Activated CD4-positive, alpha-beta T cell treated with anti-CD3 and anti-CD28 coated beads, Interleukin-2, amount 10 ng/mL, durations not matched to agents 7 days and 5 days (primary cell): ENCODE results near the gene HIVEP1. TPM values are rescaled to one million over a fixed set of nuclear protein-coding genes. Genes with fewer than 3 reads are reported as not detected.

Source experiments
- CTCF ChIA-PET: fragments of 350-600 bp; sonication (Branson Sonifier 250); formaldehyde crosslinking; loops from one replicate; lab custom pipeline; 2021; ENCODE audit warnings: antibody characterized with exemption; lab: Charles Lee
- POLR2A ChIA-PET: fragments of 350-600 bp; sonication (Branson Sonifier 250); formaldehyde crosslinking; loops from one replicate; lab custom pipeline; 2021; ENCODE audit warnings: antibody characterized with exemption; lab: Charles Lee
- DNase-seq: peaks from one replicate; pipeline ENCODE4 v3.0.0-alpha.2; 2020
- H3K27ac Mint-ChIP-seq: one replicate; pipeline ENCODE4 v1.8.0; 2021; ENCODE audit warnings: mild to moderate bottlenecking, moderate library complexity, mixed read lengths
- H3K27me3 Mint-ChIP-seq: one replicate; pipeline ENCODE4 v1.8.0; 2021; ENCODE audit warnings: mixed read lengths
- H3K36me3 Mint-ChIP-seq: one replicate; pipeline ENCODE4 v1.8.0; 2021; ENCODE audit warnings: low read depth, mixed read lengths
- H3K4me1 Mint-ChIP-seq: one replicate; pipeline ENCODE4 v1.8.0; 2021; ENCODE audit warnings: mixed read lengths
- H3K4me3 Mint-ChIP-seq: one replicate; pipeline ENCODE4 v1.8.0; 2021; ENCODE audit warnings: mild to moderate bottlenecking, moderate library complexity, mixed read lengths
- H3K9me3 Mint-ChIP-seq: one replicate; pipeline ENCODE4 v1.8.0; 2021; ENCODE audit warnings: mixed read lengths
- total RNA-seq, 2 experiments: library from RNA; stranded (reverse); gene quantifications; one replicate each; pipeline ENCODE4 v1.2.3, GENCODE V29; 2021

Gene HIVEP1
- total RNA-seq, 2 experiments from 2014 or later: 24.2 to 33.0 TPM

GRCh38 chr6:12012558-12013306, 620 bp downstream of the HIVEP1 start:
- Mint-ChIP-seq H3K27ac (peak overlapping the region; percentile 99), H3K9me3 (peaks cover 16% of the 10 kb centered on the region), H3K27me3 (no peaks in the 10 kb centered on the region), H3K4me3 (peak overlapping the region; percentile 99), H3K4me1 (peaks cover 58% of the 10 kb centered on the region), H3K36me3 (peaks cover 36% of the 10 kb centered on the region)
- ChIA-PET CTCF (interaction anchor here (1.3 to 2.7 kb wide), 3 partner anchors 8 to 53 kb away, joined by 3 to 13 read pairs (median 7); no protein-coding TSS in a partner anchor), POLR2A (interaction anchor here (0.6 kb wide), 2 partner anchors 283 to 304 kb away, joined by 3 read pairs; no protein-coding TSS in a partner anchor)
- peak; percentile 73 for DNase-seq

- ChIA-PET POLR2A (interaction anchor here (0.6 kb wide), 1 partner anchor 284 kb away, joined by 3 read pairs; no protein-coding TSS in a partner anchor), CTCF (interaction anchor here (0.5 to 2.7 kb wide), 3 partner anchors 9 to 302 kb away, joined by 4 to 13 read pairs (median 7); no protein-coding TSS in a partner anchor)
- H3K9me3 Mint-ChIP-seq: peaks cover 16% of the 10 kb centered on the region
- peaks cover 53% of the 10 kb centered on the region for H3K4me1 Mint-ChIP-seq
- H3K4me3 Mint-ChIP-seq: peak overlapping the region; percentile 99
- peak overlapping the region; percentile 99 for H3K27ac Mint-ChIP-seq
- no peak for DNase-seq
- peaks cover 39% of the 10 kb centered on the region for H3K36me3 Mint-ChIP-seq
- H3K27me3 Mint-ChIP-seq: no peaks in the 10 kb centered on the region
Observed at GRCh38 chr6:12013307-12013719, 1.2 kb downstream of the HIVEP1 start.

- DNase-seq: no peak
- no peaks in the 10 kb centered on the region for H3K27me3 Mint-ChIP-seq
- peaks cover 44% of the 10 kb centered on the region for H3K36me3 Mint-ChIP-seq
- CTCF ChIA-PET: interaction anchor here (0.5 to 2.7 kb wide), 6 partner anchors 9 to 302 kb away, joined by 3 to 13 read pairs (median 4); no protein-coding TSS in a partner anchor
- H3K4me1 Mint-ChIP-seq: peaks cover 49% of the 10 kb centered on the region
- no peak overlapping the region for H3K27ac Mint-ChIP-seq
- H3K4me3 Mint-ChIP-seq: peak overlapping the region; percentile 34
- POLR2A ChIA-PET: interaction anchor here (0.6 kb wide), 1 partner anchor 102 kb away, joined by 4 read pairs; no protein-coding TSS in a partner anchor
- peaks cover 16% of the 10 kb centered on the region for H3K9me3 Mint-ChIP-seq
Observed at GRCh38 chr6:12014027-12014872, 2.1 kb downstream of the HIVEP1 start.

- Mint-ChIP-seq H3K36me3 (peaks cover 50% of the 10 kb centered on the region), H3K4me3 (no peak overlapping the region), H3K9me3 (peaks cover 16% of the 10 kb centered on the region), H3K27ac (no peak overlapping the region), H3K27me3 (no peaks in the 10 kb centered on the region), H3K4me1 (peaks cover 48% of the 10 kb centered on the region)
- ChIA-PET CTCF (interaction anchor here (0.6 to 2.7 kb wide), 5 partner anchors 8 to 51 kb away, joined by 3 to 13 read pairs (median 4); no protein-coding TSS in a partner anchor), POLR2A (no interaction called here)
- DNase-seq: no peak
Observed at GRCh38 chr6:12014873-12015149, 2.7 kb downstream of the HIVEP1 start.

GRCh38 chr6:12017263-12017662, 5.2 kb downstream of the HIVEP1 start:
- H3K36me3 Mint-ChIP-seq: peaks cover 65% of the 10 kb centered on the region
- peaks cover 18% of the 10 kb centered on the region for H3K9me3 Mint-ChIP-seq
- peak overlapping the region; percentile 74 for H3K27ac Mint-ChIP-seq
- POLR2A ChIA-PET: interaction anchor here (0.5 kb wide), 1 partner anchor 9 kb away, joined by 7 read pairs; no protein-coding TSS in a partner anchor
- H3K27me3 Mint-ChIP-seq: no peaks in the 10 kb centered on the region
- no peak overlapping the region for H3K4me3 Mint-ChIP-seq
- H3K4me1 Mint-ChIP-seq: peaks cover 49% of the 10 kb centered on the region
- DNase-seq: peak; percentile 34
- CTCF ChIA-PET: interaction anchor here (1.1 kb wide), 1 partner anchor 11 kb away, joined by 4 read pairs; no protein-coding TSS in a partner anchor

GRCh38 chr6:12017876-12018401, 5.8 kb downstream of the HIVEP1 start:
- Mint-ChIP-seq H3K27ac (peak overlapping the region; percentile 50), H3K4me3 (no peak overlapping the region), H3K36me3 (peaks cover 70% of the 10 kb centered on the region), H3K9me3 (peaks cover 18% of the 10 kb centered on the region), H3K4me1 (peaks cover 49% of the 10 kb centered on the region), H3K27me3 (no peaks in the 10 kb centered on the region)
- CTCF ChIA-PET: interaction anchor here (1.1 to 1.5 kb wide), 2 partner anchors 10 to 13 kb away, joined by 4 to 5 read pairs; no protein-coding TSS in a partner anchor
- POLR2A ChIA-PET: no interaction called here
- no peak for DNase-seq

GRCh38 chr6:12020187-12020791, 8.2 kb downstream of the HIVEP1 start:
- POLR2A ChIA-PET: no interaction called here
- peaks cover 39% of the 10 kb centered on the region for H3K4me1 Mint-ChIP-seq
- no peak overlapping the region for H3K4me3 Mint-ChIP-seq
- no peaks in the 10 kb centered on the region for H3K27me3 Mint-ChIP-seq
- H3K27ac Mint-ChIP-seq: no peak overlapping the region
- CTCF ChIA-PET: interaction anchor here (1.0 to 1.2 kb wide), 2 partner anchors 8 to 15 kb away, joined by 3 read pairs; partner anchors contain the start of gene HIVEP1
- no peak for DNase-seq
- H3K36me3 Mint-ChIP-seq: peaks cover 66% of the 10 kb centered on the region
- peaks cover 14% of the 10 kb centered on the region for H3K9me3 Mint-ChIP-seq

- ChIA-PET CTCF (interaction anchor here (1.6 to 2.4 kb wide), 2 partner anchors 8 to 16 kb away, joined by 3 to 13 read pairs; no protein-coding TSS in a partner anchor), POLR2A (no interaction called here)
- H3K9me3 Mint-ChIP-seq: peaks cover 17% of the 10 kb centered on the region
- no peaks in the 10 kb centered on the region for H3K27me3 Mint-ChIP-seq
- H3K4me3 Mint-ChIP-seq: no peak overlapping the region
- peaks cover 30% of the 10 kb centered on the region for H3K4me1 Mint-ChIP-seq
- no peak overlapping the region for H3K27ac Mint-ChIP-seq
- H3K36me3 Mint-ChIP-seq: peaks cover 62% of the 10 kb centered on the region
- no peak for DNase-seq
Observed at GRCh38 chr6:12022481-12022880, 10.4 kb downstream of the HIVEP1 start.

- Mint-ChIP-seq H3K27ac (no peak overlapping the region), H3K27me3 (no peaks in the 10 kb centered on the region), H3K36me3 (peaks cover 64% of the 10 kb centered on the region), H3K4me1 (peaks cover 32% of the 10 kb centered on the region), H3K4me3 (no peak overlapping the region), H3K9me3 (peaks cover 21% of the 10 kb centered on the region)
- DNase-seq: no peak
- POLR2A ChIA-PET: no interaction called here
- CTCF ChIA-PET: interaction anchor here (1.6 to 2.4 kb wide), 2 partner anchors 9 to 16 kb away, joined by 3 to 13 read pairs; no protein-coding TSS in a partner anchor
Observed at GRCh38 chr6:12022953-12023388, 10.9 kb downstream of the HIVEP1 start.

GRCh38 chr6:12024216-12024615, 12.1 kb downstream of the HIVEP1 start:
- Mint-ChIP-seq H3K4me1 (peaks cover 30% of the 10 kb centered on the region), H3K27ac (no peak overlapping the region), H3K27me3 (no peaks in the 10 kb centered on the region), H3K36me3 (peaks cover 68% of the 10 kb centered on the region), H3K4me3 (no peak overlapping the region), H3K9me3 (peaks cover 28% of the 10 kb centered on the region)
- no peak for DNase-seq
- CTCF ChIA-PET: no interaction called here
- POLR2A ChIA-PET: no interaction called here

GRCh38 chr6:12024699-12025434, 12.8 kb downstream of the HIVEP1 start:
- Mint-ChIP-seq H3K9me3 (peaks cover 31% of the 10 kb centered on the region), H3K4me1 (peaks cover 28% of the 10 kb centered on the region), H3K27ac (no peak overlapping the region), H3K4me3 (no peak overlapping the region), H3K36me3 (peaks cover 66% of the 10 kb centered on the region), H3K27me3 (no peaks in the 10 kb centered on the region)
- ChIA-PET CTCF (interaction anchor here (1.3 kb wide), 1 partner anchor 10 kb away, joined by 4 read pairs; no protein-coding TSS in a partner anchor), POLR2A (no interaction called here)
- DNase-seq: no peak
